Osteoblast (primary cell): ENCODE results near the gene ASPSCR1. TPM values are rescaled to one million over a fixed set of nuclear protein-coding genes. Genes with fewer than 3 reads are reported as not detected.
A peak's percentile ranks its signal among the peaks of the same experiment; 100 is the strongest.

Source experiments
- DNase-seq: peaks from one replicate; pipeline ENCODE4 v3.0.0; 2011; ENCODE audit warnings: low spot score, mixed read lengths; ENCODE audit not compliant: insufficient read length; ENCODE audit errors: missing footprints
- H2AFZ ChIP-seq: 2 replicates; pipeline ENCODE4 v1.6.0; 2011; ENCODE audit warnings: mild to moderate bottlenecking, low read length
- H3K27ac ChIP-seq: 2 replicates; pipeline ENCODE4 v1.5.1; 2011; ENCODE audit warnings: mild to moderate bottlenecking, low read depth, low read length, moderate library complexity
- H3K27me3 ChIP-seq: 2 replicates; pipeline ENCODE4 v1.6.0; 2012; ENCODE audit warnings: mild to moderate bottlenecking, control low read depth, inconsistent platforms, low read length, moderate library complexity; ENCODE audit not compliant: insufficient read depth
- H3K36me3 ChIP-seq: 2 replicates; pipeline ENCODE4 v1.5.1; 2011; ENCODE audit warnings: mild to moderate bottlenecking, low read length, control low read depth, moderate library complexity; ENCODE audit not compliant: insufficient read depth
- H3K4me1 ChIP-seq: 2 replicates; pipeline ENCODE4 v1.5.1; 2011; ENCODE audit warnings: mild to moderate bottlenecking, low read length, control low read depth, moderate library complexity; ENCODE audit not compliant: insufficient read depth
- H3K4me2 ChIP-seq: 2 replicates; pipeline ENCODE4 v1.6.0; 2011; ENCODE audit warnings: mild to moderate bottlenecking, low read length; ENCODE audit not compliant: insufficient read depth
- H3K4me3 ChIP-seq: fragments of 200-600 bp; sonication (generic); 3 replicates; pipeline ENCODE4 v1.5.1; 2012; ENCODE audit warnings: mild to moderate bottlenecking, low read length, inconsistent platforms; ENCODE audit not compliant: insufficient read depth
- H3K79me2 ChIP-seq: 2 replicates; pipeline ENCODE4 v1.6.0; 2012; ENCODE audit warnings: mild to moderate bottlenecking, low read length, control low read depth, inconsistent platforms; ENCODE audit not compliant: insufficient read depth
- H3K9me3 ChIP-seq: 2 replicates; pipeline ENCODE4 v1.5.1; 2011; ENCODE audit warnings: low read depth, low read length, control low read depth
- H4K20me1 ChIP-seq: 2 replicates; pipeline ENCODE4 v1.6.0; 2012; ENCODE audit warnings: mild to moderate bottlenecking, low read length, control low read depth; ENCODE audit not compliant: insufficient read depth
- CTCF ChIP-seq: IDR thresholded peaks from 2 replicates; pipeline ENCODE4 v1.5.1; 2011; ENCODE audit warnings: mild to moderate bottlenecking, low read depth, low read length, moderate library complexity; ENCODE audit errors: extremely low read depth
- total RNA-seq: library from RNA; depleted of rRNA; stranded (reverse); fragments of >200 nt; gene quantifications from 2 replicates; pipeline ENCODE4 v1.2.3, GENCODE V29; 2012

The ASPSCR1 gene
- total RNA-seq, 1 donor, result 35.8 TPM

- H4K20me1 ChIP-seq, result peaks cover 2% of the 10 kb centered on the region
- H2AFZ ChIP-seq, result no peak overlapping the region
- H3K4me3 ChIP-seq, result no peak overlapping the region
- no peaks in the 10 kb centered on the region for H3K9me3 ChIP-seq
- no peak overlapping the region for H3K4me2 ChIP-seq
- peaks cover 23% of the 10 kb centered on the region for H3K4me1 ChIP-seq
- H3K79me2 ChIP-seq, result peaks cover 3% of the 10 kb centered on the region
- DNase-seq, result no peak
- H3K36me3 ChIP-seq, result peaks cover 4% of the 10 kb centered on the region
- H3K27ac ChIP-seq, result no peak overlapping the region
- no peaks in the 10 kb centered on the region for H3K27me3 ChIP-seq
- TF ChIP-seq CTCF, result no peak
These were observed 23.6 kb downstream of the ASPSCR1 start for GRCh38 chr17:82000803-82001570.

DNA sequence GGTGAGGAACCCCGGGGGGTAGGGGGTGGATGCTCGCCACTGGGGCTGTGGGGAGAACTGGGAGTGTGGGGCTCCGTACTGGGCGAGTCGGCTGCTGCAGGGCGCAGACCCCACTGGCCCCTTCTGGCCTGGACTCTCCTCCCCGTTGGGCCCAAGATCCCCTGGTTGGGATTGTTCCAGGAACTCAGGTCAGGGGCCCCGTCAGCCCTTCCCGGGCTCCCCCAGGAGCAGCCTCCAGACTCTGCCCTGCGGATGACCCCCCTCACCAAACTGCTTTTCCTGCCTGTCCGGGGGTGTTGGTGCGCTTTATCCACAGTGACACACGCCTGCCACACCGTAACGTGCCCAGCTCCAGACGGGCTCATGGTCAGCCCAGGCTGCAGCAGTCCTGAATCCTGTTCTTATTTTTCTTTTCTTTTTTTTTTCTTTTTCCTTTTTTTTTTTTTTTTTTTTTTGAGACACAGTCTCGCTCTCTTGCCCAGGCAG is 24.2 kb downstream of the ASPSCR1 start:
- DNase-seq, result no peak
- Histone ChIP-seq H3K4me2 (no peak overlapping the region), H3K79me2 (peaks cover 3% of the 10 kb centered on the region), H2AFZ (no peak overlapping the region), H3K9me3 (no peaks in the 10 kb centered on the region), H3K27me3 (no peaks in the 10 kb centered on the region), H3K4me3 (no peak overlapping the region), H3K4me1 (peaks cover 29% of the 10 kb centered on the region), H3K36me3 (peaks cover 3% of the 10 kb centered on the region), H4K20me1 (peaks cover 7% of the 10 kb centered on the region), H3K27ac (no peak overlapping the region)
- no peak for TF ChIP-seq CTCF

- Histone ChIP-seq H4K20me1 (peaks cover 7% of the 10 kb centered on the region), H3K4me2 (peak overlapping the region; percentile 71), H3K27me3 (no peaks in the 10 kb centered on the region), H3K79me2 (peaks cover 3% of the 10 kb centered on the region), H2AFZ (peak overlapping the region; percentile 87), H3K4me1 (peaks cover 47% of the 10 kb centered on the region), H3K27ac (peak overlapping the region; percentile 81), H3K36me3 (no peaks in the 10 kb centered on the region), H3K4me3 (peak overlapping the region; percentile 57), H3K9me3 (no peaks in the 10 kb centered on the region)
- TF ChIP-seq CTCF, result peak; percentile 6
- peak; percentile 100 for DNase-seq
These were observed 26.3 kb downstream of the ASPSCR1 start for GRCh38 chr17:82003411-82004381.
